ENCODE data around the gene FSTL5. TPM values are rescaled to one million over a fixed set of nuclear protein-coding genes. Genes with fewer than 3 reads are reported as not detected.

Gene FSTL5
- total RNA-seq, 2 experiments from 2014 or later, result not detected

DNA sequence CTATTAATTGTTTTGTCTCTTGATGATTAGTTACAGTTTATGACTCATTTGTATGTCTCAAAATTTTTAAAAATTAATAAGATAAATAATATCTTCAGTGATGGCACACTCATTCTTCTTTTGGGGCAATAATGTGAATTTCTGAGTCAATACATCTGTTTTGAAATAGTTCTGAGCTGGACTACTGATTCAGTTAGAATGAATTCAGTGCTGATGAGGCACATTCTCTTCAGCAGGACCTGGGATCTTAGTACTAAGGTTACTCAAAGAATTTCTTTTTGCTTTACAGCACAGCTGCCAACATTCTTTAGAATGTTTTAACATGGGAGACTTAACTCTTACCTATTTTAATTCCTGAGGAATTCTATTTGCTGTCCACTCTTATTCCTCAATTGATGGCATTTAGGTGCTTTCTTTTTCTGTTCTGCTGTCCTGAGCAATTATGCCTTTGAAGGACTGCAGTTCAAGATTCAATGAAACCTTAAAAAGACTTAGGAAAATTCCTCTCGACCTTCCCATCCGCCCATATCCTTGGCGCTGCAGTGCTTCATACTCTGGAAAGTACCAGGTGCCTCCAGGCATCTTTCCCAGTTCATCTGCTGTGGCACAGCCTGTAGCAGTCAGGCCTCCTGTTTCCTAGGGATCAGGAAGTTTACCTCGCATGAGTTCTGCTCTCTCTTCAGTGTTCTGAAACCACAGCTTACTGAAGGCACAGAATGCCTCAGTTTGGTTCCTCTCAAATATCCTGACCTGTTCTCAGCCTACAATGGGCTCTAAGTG is 213.7 kb downstream of the FSTL5 start:
- Mint-ChIP-seq H3K27me3 (no peaks in the 10 kb centered on the region), H3K9me3 (ENCODE audit: low read depth) (no peaks in the 10 kb centered on the region), H3K36me3 (no peaks in the 10 kb centered on the region), H3K27ac (no peak overlapping the region), H3K4me1 (no peaks in the 10 kb centered on the region), H3K4me3 (no peak overlapping the region)
- DNase-seq (no peak), ATAC-seq (no peak)
- CTCF ChIA-PET, result no interaction called here

DNA sequence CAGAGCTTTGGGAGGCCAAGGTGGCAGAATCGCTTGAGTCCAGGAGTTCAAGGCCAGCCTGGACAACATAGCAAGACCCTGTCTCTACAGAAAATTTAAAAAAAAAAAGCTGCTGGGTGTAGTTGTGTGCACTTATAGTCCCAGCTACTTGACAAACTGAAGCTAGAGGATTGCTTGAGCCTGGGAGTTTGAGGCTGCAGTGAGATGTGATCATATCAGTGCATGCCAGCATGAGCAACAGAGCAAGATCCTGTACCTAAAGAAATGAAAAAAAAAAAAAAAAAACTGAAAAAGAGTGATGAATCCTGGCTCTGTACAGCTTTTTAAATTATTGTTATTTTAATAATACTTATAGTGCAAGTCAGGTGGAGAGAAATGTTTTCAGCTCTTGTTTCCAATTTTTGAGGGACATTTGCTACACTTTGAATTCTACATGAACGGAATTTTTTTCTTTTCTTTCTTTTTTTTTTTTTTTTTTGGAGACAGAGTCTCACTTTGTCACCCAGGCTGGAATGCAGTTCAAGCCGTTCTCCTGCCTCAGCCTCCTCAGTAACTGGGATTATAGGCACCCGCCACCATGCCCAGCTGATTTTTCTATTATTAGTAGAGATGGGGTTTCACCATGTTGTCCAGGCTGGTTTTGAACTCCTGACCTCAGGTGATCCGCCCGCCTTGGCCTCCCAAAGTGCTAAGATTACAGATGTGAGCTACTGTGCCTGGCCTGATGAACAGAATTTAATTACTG is 215.6 kb downstream of the FSTL5 start:
- no peaks in the 10 kb centered on the region for H3K27me3 Mint-ChIP-seq
- ATAC-seq (no peak), DNase-seq (no peak)
- no peak overlapping the region for H3K4me3 Mint-ChIP-seq
- H3K4me1 Mint-ChIP-seq, result no peaks in the 10 kb centered on the region
- H3K36me3 Mint-ChIP-seq, result no peaks in the 10 kb centered on the region
- no peaks in the 10 kb centered on the region for H3K9me3 Mint-ChIP-seq (ENCODE audit: low read depth)
- no peak overlapping the region for H3K27ac Mint-ChIP-seq
- CTCF ChIA-PET, result no interaction called here

DNA sequence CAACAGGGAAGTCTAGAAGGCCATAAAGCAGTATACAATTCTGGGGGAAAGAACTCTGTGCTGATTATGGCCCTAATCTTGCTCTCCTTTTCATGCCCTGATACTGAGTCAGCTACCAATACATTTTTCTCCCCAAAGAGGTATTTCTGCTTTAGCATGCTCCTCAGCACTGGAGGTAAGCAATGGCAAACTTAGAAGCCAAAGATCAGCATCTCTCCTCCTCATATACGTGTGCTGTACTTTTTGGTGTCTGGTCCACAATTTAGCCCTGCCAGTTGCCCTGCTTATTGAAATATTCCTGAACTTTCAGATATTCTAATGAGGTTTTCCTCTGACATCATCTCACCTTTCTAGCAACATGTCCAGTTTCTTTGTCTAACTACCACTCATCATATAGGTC is 226.2 kb downstream of the FSTL5 start:
- Mint-ChIP-seq H3K9me3 (ENCODE audit: low read depth) (peaks cover 5% of the 10 kb centered on the region), H3K4me3 (no peak overlapping the region), H3K36me3 (no peaks in the 10 kb centered on the region), H3K4me1 (no peaks in the 10 kb centered on the region), H3K27ac (no peak overlapping the region), H3K27me3 (no peaks in the 10 kb centered on the region)
- CTCF ChIA-PET, result no interaction called here
- no peak for ATAC-seq
- DNase-seq, result no peak

DNA sequence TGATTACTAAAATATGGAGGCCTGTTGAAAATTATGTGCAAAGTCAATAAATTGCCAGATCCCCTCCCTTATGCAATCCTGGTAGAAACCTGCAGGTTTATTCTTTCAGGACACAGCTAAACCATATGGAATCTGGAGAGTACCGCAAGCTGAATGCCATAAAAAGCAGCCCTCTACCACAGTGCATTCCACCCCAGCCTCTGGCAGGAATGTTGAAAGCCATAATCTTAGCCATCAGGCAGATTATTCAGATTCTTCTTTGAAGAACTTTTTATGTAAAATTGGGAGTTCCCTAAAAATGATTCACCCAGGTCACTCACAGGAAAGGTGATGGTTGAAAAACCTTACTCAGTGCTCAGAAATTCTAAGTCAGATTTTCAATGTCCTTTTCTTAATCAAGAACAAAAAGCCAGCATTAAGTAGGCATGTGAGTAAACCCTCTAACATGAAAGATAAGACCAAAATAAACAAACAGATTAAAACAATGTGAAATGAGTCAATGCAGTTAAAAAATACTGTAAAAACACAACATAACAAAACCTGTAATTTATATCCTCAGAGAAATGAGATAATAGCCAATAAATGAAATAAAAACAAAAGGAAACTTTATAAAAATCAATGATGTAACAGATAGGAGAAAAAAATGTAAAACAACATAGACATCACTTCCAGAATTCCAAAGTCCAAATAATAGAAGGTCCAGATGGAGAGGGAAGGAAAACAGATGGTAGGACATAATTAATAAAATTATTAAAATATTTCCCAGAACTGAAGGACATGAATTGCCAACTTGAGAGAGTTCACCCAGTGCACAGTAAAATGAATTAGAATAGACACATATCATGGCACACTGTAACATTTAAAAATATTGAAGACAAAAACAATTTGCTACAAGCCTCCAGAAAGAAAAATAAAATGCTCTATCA is 226.9 kb downstream of the FSTL5 start:
- ATAC-seq (no peak), DNase-seq (no peak)
- no peaks in the 10 kb centered on the region for H3K27me3 Mint-ChIP-seq
- H3K36me3 Mint-ChIP-seq, result no peaks in the 10 kb centered on the region
- H3K4me1 Mint-ChIP-seq, result no peaks in the 10 kb centered on the region
- no peak overlapping the region for H3K4me3 Mint-ChIP-seq
- H3K27ac Mint-ChIP-seq, result no peak overlapping the region
- CTCF ChIA-PET, result no interaction called here
- H3K9me3 Mint-ChIP-seq (ENCODE audit: low read depth), result peaks cover 5% of the 10 kb centered on the region

DNA sequence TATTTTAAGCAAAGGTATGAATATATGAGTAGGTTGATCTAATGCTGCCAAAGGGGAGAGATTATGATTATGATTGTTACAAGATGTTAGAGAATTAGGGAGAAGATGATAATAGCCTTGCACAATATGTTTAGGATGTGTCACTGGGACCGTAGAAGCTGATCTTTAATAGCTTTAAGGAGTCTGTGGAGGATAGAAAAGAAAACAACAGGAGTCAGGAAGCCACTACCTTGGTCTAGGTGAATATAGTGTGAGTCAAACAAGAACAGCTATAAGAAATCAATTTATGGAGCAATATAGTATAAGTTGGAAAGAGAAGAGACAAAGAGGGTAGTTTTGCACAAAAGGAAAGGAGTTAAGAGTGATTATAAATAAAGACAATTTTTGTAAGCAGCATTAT is 232.7 kb downstream of the FSTL5 start:
- Mint-ChIP-seq H3K4me3 (no peak overlapping the region), H3K27me3 (no peaks in the 10 kb centered on the region), H3K36me3 (no peaks in the 10 kb centered on the region), H3K4me1 (no peaks in the 10 kb centered on the region), H3K27ac (no peak overlapping the region), H3K9me3 (ENCODE audit: low read depth) (peaks cover 4% of the 10 kb centered on the region)
- CTCF ChIA-PET, result no interaction called here
- DNase-seq (no peak), ATAC-seq (no peak)

DNA sequence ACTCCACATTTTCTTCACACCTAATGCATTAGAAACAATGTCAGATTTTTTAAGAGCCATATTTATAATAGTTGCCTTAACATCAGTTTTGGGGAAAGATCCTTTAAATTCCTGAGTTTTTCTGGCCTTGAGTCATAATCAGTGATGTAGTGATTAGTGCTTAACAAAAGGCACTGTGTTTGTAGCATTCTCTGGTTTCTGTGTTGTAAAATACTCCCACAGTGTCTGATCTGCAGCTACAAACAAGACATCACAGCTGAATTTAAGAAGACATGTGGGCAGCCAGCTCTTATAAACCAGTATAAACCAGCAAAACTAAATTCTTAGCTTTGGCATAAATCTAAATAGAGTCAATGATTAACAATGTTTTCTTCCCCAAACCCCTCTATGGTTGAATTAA is 233.8 kb downstream of the FSTL5 start:
- H3K27me3 Mint-ChIP-seq, result no peaks in the 10 kb centered on the region
- H3K4me1 Mint-ChIP-seq, result no peaks in the 10 kb centered on the region
- CTCF ChIA-PET, result no interaction called here
- H3K36me3 Mint-ChIP-seq, result no peaks in the 10 kb centered on the region
- DNase-seq (no peak), ATAC-seq (no peak)
- no peak overlapping the region for H3K4me3 Mint-ChIP-seq
- H3K9me3 Mint-ChIP-seq (ENCODE audit: low read depth), result peaks cover 4% of the 10 kb centered on the region
- H3K27ac Mint-ChIP-seq, result no peak overlapping the region

DNA sequence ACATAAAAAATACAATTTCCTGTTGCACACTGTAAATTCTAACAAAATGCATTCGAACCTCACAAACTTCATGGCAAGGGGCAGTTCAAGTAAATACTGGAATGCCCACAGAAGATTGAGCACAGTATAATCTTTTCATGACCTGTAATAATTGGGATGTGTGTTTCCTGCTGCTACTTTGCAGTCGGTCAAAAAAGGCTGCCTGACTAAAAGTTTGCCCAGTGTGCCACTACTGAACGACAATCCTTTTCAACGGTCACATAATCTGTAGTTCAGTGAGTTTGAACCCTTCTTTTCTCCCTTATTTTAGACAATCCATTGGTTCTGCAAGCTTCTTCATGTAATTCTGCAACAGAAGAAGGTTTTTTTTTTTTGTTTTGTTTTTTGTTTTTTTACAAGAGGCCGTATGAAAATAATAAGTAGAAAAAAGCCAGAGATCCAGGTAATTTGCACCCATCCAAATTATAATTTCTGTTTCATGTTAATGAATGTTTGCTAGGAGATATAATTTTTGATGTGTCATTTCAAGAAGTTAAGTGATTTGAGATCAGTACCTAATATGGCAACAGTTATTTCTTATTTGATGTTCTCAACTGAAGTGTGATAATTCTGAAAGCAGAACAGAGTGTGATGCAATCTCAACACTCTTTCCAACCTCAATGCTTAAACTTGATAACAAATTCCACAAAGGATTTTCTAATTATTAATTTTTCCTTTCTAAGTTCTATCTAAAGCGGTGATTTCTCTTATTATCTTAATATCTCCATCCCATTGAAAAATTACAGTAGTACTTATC is 237.6 kb downstream of the FSTL5 start:
- H3K27ac Mint-ChIP-seq, result no peak overlapping the region
- H3K9me3 Mint-ChIP-seq (ENCODE audit: low read depth), result peaks cover 5% of the 10 kb centered on the region
- ATAC-seq (no peak), DNase-seq (no peak)
- CTCF ChIA-PET, result no interaction called here
- H3K4me1 Mint-ChIP-seq, result no peaks in the 10 kb centered on the region
- H3K36me3 Mint-ChIP-seq, result no peaks in the 10 kb centered on the region
- H3K27me3 Mint-ChIP-seq, result no peaks in the 10 kb centered on the region
- H3K4me3 Mint-ChIP-seq, result no peak overlapping the region

DNA sequence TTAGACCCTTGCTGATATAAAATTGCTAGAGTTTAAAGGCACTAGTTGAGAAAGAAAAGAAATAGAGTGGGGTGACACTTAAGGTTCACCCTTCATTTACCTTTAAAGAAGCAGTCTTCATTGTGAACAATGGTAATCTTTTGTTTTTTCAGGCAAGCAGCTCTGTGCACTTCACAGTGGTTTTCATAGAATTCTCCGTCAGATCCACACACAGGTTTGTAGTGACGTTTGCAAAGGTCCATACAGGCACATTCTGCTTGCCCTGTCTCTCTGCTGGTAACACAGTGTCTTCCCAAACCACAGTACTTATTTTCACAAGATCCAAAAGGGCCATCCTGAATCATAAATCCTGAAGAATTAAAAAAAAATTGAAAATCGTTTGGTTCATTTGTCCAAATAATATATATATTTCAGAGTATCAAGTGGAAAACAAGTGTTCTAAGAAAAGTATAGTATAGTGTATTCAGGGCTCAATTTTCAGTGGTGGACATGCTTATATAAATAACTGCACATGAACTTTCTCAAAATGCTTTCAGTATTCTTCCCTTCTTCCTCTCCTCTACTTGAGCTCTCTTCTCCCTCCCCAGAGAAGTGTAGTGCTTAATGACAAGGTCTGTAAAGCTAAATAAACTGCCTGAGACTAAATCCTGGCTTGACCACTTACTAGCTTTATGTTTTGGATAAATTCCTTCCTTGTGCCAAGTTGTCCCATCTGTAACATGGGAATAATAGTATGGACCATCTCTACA is 243.3 kb downstream of the FSTL5 start:
- CTCF ChIA-PET, result no interaction called here
- no peaks in the 10 kb centered on the region for H3K27me3 Mint-ChIP-seq

DNA sequence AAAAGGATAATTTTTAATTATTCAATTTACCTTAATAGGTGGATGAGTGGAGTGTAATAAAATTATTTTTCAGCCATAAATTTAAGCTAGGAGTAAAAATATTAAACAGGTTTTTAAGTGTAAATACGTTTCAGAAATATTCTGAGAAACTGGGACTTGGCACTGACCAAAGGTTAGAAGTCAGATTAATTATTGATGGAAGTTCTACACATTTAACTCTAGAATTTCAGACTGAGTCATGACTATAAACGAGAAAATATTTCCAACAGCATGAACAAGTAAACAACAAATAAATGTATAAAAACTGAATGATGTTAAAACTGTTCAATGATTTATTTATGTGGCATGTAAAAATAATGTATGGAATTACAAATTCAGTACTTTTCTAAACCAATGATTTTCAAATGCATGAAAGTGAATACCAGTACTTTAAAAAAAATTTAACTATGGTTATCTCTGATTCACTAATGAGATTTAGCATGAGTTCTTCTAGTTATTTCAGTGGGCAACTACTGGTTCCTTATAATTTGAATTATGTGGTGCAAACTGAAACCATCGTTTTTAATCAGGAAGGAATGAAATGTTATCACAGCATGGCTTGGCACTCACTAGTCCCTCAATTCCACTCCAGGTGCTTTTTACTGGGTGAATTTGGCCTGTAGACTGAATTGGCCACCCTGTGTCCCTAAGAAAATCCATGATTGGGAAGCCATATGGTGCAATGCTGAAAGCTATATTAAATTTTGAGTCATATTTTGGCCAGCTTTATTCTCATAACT is 244.2 kb downstream of the FSTL5 start:
- no peaks in the 10 kb centered on the region for H3K27me3 Mint-ChIP-seq
- H3K9me3 Mint-ChIP-seq (ENCODE audit: low read depth), result peaks cover 3% of the 10 kb centered on the region
- H3K4me3 Mint-ChIP-seq, result no peak overlapping the region
- CTCF ChIA-PET, result no interaction called here
- no peak for DNase-seq
- no peak for ATAC-seq
- H3K4me1 Mint-ChIP-seq, result no peaks in the 10 kb centered on the region
- H3K27ac Mint-ChIP-seq, result no peak overlapping the region
- no peaks in the 10 kb centered on the region for H3K36me3 Mint-ChIP-seq

More for the DNA sequence above, 243.3 kb downstream of the FSTL5 start:
- no peak for ATAC-seq
- H3K27ac Mint-ChIP-seq, result no peak overlapping the region
- no peaks in the 10 kb centered on the region for H3K36me3 Mint-ChIP-seq
- H3K9me3 Mint-ChIP-seq (ENCODE audit: low read depth), result peaks cover 3% of the 10 kb centered on the region
- no peaks in the 10 kb centered on the region for H3K4me1 Mint-ChIP-seq
- no peak for DNase-seq
- H3K4me3 Mint-ChIP-seq, result no peak overlapping the region

DNA sequence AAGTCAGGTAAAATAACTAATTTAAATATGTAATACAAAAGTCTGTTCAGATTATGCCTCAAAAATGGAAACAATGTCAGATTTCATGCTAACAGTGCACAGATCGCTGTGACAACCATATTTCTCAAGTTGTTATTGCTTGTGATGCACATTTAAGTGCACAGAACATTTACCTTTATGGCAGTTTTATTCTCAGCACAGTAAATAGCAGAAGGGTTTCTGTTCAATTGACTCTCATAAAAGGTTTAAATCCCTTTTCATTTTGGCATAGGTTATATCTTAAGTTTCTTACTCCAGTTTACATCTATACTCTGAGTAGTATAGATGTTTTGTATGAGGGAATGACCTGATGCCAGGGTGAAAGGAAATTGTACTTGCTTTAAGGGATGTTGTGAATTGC is 247.8 kb downstream of the FSTL5 start:
- no peaks in the 10 kb centered on the region for H3K36me3 Mint-ChIP-seq
- no peak overlapping the region for H3K4me3 Mint-ChIP-seq
- peaks cover 6% of the 10 kb centered on the region for H3K9me3 Mint-ChIP-seq (ENCODE audit: low read depth)
- no peak overlapping the region for H3K27ac Mint-ChIP-seq
- CTCF ChIA-PET, result no interaction called here
- ATAC-seq (no peak), DNase-seq (no peak)
- no peaks in the 10 kb centered on the region for H3K27me3 Mint-ChIP-seq
- no peaks in the 10 kb centered on the region for H3K4me1 Mint-ChIP-seq

DNA sequence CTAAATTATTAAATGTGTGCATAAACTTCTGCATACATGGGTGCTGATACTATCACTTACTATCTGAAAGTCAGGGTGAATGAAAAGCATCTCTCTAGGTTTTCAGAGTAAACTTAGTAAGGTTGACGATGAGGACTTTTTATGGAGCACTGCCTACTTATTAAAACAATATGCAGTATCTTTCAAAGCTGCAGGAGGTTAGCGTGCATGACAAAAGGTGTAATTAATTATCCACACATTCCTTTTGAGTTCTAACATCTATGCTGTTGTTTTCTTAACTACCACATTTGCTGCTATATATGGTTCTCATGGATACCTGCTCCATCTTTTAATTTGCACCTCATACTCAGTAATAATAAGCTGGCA is 256.2 kb downstream of the FSTL5 start:
- no peak for ATAC-seq
- H3K9me3 Mint-ChIP-seq (ENCODE audit: low read depth), result peaks cover 7% of the 10 kb centered on the region
- H3K36me3 Mint-ChIP-seq, result no peaks in the 10 kb centered on the region
- H3K27ac Mint-ChIP-seq, result no peak overlapping the region
- no peak overlapping the region for H3K4me3 Mint-ChIP-seq
- no peaks in the 10 kb centered on the region for H3K27me3 Mint-ChIP-seq
- no peak for DNase-seq
- H3K4me1 Mint-ChIP-seq, result no peaks in the 10 kb centered on the region
- CTCF ChIA-PET, result no interaction called here

All from activated CD8-positive, alpha-beta memory T cell treated with anti-CD3 and anti-CD28 coated beads, Interleukin-2, amount 10 ng/mL, durations not matched to agents 7 days and 5 days (primary cell).